Activated T-cell treated with anti-CD3 and anti-CD28 coated beads, Interleukin-2, amount 50 U/mL, for 4 hours (primary cell): ENCODE data around the gene MEIS1. TPM values are rescaled to one million over a fixed set of nuclear protein-coding genes. Genes with fewer than 3 reads are reported as not detected.

Experiments
- ATAC-seq, 2 donors: fragments of 200-7000 bp; cut with Tn5 transposase; one replicate each; pipeline ENCODE4 v1.10.0; 2021
- DNase-seq: peaks from one replicate; pipeline ENCODE4 v3.0.0-alpha.2; 2020
- H3K27me3 Mint-ChIP-seq: one replicate; pipeline ENCODE4 v1.8.0; 2021; ENCODE audit warnings: low read depth, mixed read lengths
- H3K36me3 Mint-ChIP-seq: one replicate; pipeline ENCODE4 v1.8.0; 2022; ENCODE audit warnings: mixed read lengths; ENCODE audit not compliant: insufficient read depth
- H3K4me1 Mint-ChIP-seq: one replicate; pipeline ENCODE4 v1.8.0; 2021; ENCODE audit warnings: low read depth, mixed read lengths
- H3K4me3 Mint-ChIP-seq: one replicate; pipeline ENCODE4 v1.8.0; 2021; ENCODE audit warnings: mild to moderate bottlenecking, moderate library complexity, mixed read lengths
- H3K9me3 Mint-ChIP-seq: one replicate; pipeline ENCODE4 v1.8.0; 2021; ENCODE audit warnings: mixed read lengths
- total RNA-seq, 3 donors: library from RNA; stranded (reverse); gene quantifications; one replicate each; pipeline ENCODE4 v1.2.1, GENCODE V29; 2021

The MEIS1 gene
- total RNA-seq, 3 donors from 2014 or later: 0.46 to 0.53 (median 0.46) TPM

GRCh38 chr2:66436581-66437001 is 1.7 kb downstream of the MEIS1 start:
- ATAC-seq: no peak
- no peaks in the 10 kb centered on the region for H3K36me3 Mint-ChIP-seq
- peaks cover 40% of the 10 kb centered on the region for H3K4me1 Mint-ChIP-seq
- H3K27me3 Mint-ChIP-seq: peaks cover 79% of the 10 kb centered on the region
- no peaks in the 10 kb centered on the region for H3K9me3 Mint-ChIP-seq
- DNase-seq: no peak
- no peak overlapping the region for H3K4me3 Mint-ChIP-seq

- H3K4me1 Mint-ChIP-seq: peaks cover 40% of the 10 kb centered on the region
- no peak overlapping the region for H3K4me3 Mint-ChIP-seq
- H3K27me3 Mint-ChIP-seq: peaks cover 77% of the 10 kb centered on the region
- ATAC-seq: no peak
- no peak for DNase-seq
- no peaks in the 10 kb centered on the region for H3K36me3 Mint-ChIP-seq
- no peaks in the 10 kb centered on the region for H3K9me3 Mint-ChIP-seq
Observed at GRCh38 chr2:66437109-66437690, 2.3 kb downstream of the MEIS1 start.

GRCh38 chr2:66437691-66438497 is 3.0 kb downstream of the MEIS1 start:
- ATAC-seq: no peak
- no peak for DNase-seq
- no peaks in the 10 kb centered on the region for H3K36me3 Mint-ChIP-seq
- H3K9me3 Mint-ChIP-seq: no peaks in the 10 kb centered on the region
- peaks cover 35% of the 10 kb centered on the region for H3K4me1 Mint-ChIP-seq
- H3K27me3 Mint-ChIP-seq: peaks cover 79% of the 10 kb centered on the region
- no peak overlapping the region for H3K4me3 Mint-ChIP-seq

GRCh38 chr2:66438498-66438833 is 3.5 kb downstream of the MEIS1 start:
- Mint-ChIP-seq H3K4me3 (no peak overlapping the region), H3K4me1 (peaks cover 29% of the 10 kb centered on the region), H3K27me3 (peaks cover 78% of the 10 kb centered on the region), H3K36me3 (no peaks in the 10 kb centered on the region), H3K9me3 (no peaks in the 10 kb centered on the region)
- ATAC-seq: no peak
- DNase-seq: no peak

DNA sequence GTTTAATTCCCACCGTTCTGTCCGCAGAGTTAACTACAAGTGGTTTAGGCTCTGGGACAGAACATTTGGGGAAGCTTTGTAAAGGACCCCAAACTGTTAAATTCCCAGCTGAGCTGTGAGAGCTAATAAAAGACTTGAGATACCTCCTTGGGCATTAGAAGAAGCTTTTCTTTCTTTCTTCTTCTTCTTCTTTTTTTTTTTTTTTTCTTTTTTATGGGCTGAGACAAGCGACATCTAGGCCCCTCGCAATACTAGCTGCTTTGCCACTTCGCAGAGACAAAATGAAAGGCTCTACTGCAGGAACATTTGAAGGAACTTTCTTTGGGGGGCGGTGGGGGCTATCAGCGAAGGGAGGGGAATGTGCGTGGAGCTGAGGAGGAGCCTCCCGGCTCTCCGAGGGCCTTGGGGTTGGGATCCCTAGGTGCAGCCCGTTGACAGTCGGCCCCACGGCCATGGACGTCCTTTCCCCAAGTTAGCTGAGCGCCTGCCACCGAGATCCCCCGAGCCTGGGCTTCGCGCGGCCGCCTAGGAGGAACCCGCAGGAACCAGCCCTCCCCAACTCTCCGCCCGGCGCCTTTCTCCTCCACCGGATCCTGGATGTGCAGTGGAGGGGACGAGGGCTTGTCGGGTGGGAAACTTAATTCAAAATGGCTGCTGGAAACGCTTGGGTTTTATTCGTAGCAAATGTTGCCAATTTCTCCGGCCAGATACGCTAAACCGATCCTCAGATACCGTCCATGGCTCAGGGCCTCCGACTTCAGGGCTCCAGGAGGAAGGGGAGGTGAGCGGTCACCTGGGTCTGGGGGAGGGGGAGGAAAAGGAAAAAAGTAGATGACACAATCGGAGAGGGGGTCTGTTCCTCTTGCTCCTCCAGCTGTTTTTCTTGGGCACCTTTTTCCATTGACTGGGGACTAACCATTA is 4.2 kb downstream of the MEIS1 start:
- Mint-ChIP-seq H3K4me3 (peak overlapping the region; percentile 16), H3K36me3 (no peaks in the 10 kb centered on the region), H3K27me3 (peaks cover 78% of the 10 kb centered on the region), H3K9me3 (no peaks in the 10 kb centered on the region), H3K4me1 (peaks cover 25% of the 10 kb centered on the region)
- DNase-seq (no peak), ATAC-seq (no peak)

DNA sequence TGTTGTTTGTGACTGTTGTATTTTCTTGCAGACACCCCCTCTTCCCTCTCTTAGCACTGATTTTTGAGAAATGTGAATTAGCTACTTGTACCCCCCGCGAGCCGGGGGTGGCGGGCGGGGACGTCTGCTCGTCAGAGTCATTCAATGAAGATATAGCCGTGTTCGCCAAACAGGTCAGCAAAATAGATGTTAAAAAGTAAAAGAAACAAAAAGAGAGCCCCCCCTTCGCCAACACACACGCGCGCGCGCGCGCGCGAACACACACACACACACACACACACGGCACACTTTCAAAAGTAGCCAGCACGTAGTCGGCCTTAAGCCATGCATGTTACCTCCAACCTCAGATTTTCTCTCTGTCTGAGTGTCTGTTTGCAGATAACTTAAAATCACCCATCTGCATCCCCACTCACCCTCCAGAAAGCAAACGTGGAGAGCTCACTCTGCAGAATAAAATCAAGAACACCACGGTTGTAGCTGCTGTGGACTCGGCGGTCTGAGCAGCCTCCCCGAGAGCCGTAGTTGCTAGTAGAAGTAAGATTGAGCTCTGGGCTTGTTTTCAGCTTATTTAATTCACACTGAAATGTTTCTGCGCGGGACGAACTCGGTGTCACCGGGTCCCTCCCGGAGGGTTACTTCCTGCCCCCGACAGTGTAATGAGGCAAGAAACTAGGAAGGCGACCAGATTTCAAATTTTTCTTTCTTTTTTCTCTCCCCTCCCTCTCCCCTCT is 5.1 kb downstream of the MEIS1 start:
- Mint-ChIP-seq H3K36me3 (no peaks in the 10 kb centered on the region), H3K4me1 (peaks cover 18% of the 10 kb centered on the region), H3K9me3 (no peaks in the 10 kb centered on the region), H3K4me3 (peak overlapping the region; percentile 4), H3K27me3 (peaks cover 73% of the 10 kb centered on the region)
- ATAC-seq (no peak), DNase-seq (no peak)

DNA sequence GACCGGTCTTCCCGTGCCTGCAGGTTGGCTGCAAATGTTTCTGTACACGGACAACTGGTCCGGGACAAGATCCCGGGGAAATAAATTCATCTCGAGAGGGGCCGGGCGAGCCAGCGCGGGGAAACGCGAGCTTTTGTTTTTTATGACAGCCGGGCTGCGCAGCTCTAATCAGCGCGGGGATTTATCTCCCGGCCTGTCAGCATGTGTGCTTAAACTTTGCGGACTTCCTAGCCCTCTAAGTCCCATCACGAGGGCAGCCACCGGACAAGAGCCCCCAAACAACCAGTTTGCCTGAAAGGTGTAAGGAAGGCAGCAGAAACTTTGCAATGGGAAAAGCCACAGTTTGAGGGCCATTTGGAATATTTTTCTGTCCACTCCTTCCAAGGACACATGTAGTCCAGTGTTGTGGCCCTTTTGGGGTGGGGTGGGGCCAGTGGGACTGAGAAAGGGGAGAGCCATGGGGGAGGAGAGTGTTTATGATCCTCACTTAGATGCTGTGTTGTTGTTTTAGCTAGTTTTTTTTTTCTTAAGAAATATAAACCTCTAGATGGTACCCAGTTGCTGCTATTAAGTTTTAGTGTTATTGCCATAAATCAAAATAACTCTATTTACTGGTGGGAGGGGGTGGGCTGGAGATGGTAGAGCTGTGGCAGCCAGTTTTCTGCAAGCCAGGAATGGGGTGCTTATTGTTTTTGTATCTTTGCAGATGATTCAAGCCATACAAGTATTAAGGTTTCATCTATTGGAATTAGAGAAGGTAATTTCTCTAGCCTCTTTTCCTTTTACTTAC is 6.0 kb downstream of the MEIS1 start:
- no peak for ATAC-seq
- Mint-ChIP-seq H3K9me3 (no peaks in the 10 kb centered on the region), H3K4me1 (peaks cover 10% of the 10 kb centered on the region), H3K36me3 (no peaks in the 10 kb centered on the region), H3K27me3 (peaks cover 65% of the 10 kb centered on the region), H3K4me3 (no peak overlapping the region)
- no peak for DNase-seq

DNA sequence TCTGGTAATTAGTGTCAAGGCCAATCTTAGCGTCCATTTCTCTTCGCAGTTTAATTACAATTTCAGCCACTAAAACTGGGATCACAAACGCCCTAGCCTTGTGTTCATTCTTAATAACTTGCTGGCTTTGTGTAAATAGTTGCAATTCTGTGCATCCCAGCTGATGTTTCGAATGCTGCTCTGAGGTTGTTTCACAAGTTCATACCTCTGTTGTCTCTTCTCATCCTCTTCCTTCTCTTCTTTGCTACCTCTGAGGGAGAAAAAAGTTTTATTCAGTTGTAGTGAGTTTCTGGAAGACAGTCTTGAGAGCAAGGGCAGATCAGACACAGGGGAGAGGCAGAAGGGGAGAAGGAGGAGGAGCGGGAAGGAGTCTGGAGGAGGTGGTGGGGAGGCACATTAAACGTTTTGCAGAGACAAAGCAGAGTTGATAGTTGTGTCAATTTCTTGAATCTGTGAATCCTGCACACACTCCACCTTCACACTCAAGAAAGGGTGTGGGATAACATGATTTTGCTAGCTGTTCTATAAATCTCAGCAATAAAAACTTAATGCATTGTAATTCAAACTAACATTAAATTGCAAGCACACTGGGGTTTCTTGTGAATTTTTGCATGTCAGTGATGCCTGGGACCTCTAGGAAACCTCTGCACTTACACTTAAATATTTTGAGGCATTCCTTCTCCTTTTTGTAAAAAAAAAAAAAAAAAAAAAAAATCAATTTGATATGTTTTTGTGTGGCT is 6.8 kb downstream of the MEIS1 start:
- Mint-ChIP-seq H3K4me3 (no peak overlapping the region), H3K27me3 (peaks cover 63% of the 10 kb centered on the region), H3K4me1 (peaks cover 10% of the 10 kb centered on the region), H3K36me3 (no peaks in the 10 kb centered on the region), H3K9me3 (no peaks in the 10 kb centered on the region)
- DNase-seq (no peak), ATAC-seq (no peak)

DNA sequence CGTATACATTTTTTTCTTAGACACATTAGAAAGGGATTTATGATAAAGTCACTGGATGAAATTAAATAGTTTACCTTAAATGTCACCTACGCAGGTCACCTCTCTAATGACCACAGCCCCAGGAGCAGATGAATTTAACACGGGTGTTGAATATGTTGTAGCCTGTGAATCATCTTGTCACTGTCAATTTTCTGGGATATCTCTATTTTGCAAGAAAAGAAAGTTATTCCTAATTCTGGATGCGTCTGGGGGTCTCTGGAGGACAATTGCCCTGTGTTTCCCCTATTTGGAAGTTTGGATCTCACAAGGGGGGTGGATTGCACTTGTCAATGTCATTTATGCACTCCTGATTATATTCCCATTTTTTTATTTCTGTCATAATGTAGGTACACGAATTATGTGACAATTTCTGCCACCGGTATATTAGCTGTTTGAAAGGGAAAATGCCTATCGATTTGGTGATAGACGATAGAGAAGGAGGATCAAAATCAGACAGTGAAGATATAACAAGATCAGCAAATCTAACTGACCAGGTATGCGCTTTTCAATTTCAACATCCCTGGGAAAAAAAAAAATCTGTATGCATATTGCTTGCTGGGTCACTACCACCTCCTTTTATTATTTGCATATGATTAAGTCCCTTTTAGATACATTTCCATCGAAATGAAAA is 7.7 kb downstream of the MEIS1 start:
- H3K9me3 Mint-ChIP-seq: no peaks in the 10 kb centered on the region
- peaks cover 10% of the 10 kb centered on the region for H3K4me1 Mint-ChIP-seq
- H3K36me3 Mint-ChIP-seq: no peaks in the 10 kb centered on the region
- no peak for ATAC-seq
- H3K27me3 Mint-ChIP-seq: peaks cover 66% of the 10 kb centered on the region
- no peak overlapping the region for H3K4me3 Mint-ChIP-seq
- no peak for DNase-seq

DNA sequence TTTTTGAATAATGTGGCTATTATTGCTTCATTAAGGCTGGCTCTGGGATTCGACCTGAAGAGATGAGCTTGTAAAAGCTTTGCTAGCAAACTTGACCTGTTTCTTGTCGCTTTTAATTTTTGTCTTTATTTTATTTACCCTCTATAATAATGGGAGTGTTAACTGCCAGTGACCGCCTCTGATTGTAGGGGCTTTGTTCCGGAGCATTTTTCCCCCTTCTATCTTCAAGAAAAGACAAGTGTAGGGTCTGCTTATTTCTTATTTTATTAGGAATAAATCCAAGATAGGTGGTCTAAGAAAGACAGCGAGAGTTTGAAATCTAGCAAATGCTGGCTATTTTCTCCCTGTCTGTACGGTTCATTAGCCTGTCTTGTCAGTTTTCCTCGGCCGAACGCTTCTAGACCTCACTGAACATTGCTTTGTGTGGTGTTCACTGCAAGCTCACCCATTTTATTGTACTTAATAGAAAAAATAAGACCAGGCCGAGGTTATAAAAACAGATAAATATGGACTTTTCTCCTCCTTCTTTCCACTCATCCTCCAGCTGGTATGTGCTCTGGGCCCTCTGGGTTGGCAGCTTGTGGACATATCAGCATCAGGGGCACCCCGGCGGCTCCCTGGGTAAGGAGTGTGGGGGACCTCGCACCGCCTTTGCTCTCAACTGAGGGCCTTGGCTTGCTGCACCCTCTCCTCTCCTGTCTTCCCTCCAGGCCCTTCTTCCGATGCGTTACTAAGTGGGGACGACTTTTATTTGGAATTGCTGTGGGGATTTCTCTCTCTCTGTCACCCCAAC is 8.5 kb downstream of the MEIS1 start:
- peaks cover 62% of the 10 kb centered on the region for H3K27me3 Mint-ChIP-seq
- no peak overlapping the region for H3K4me3 Mint-ChIP-seq
- H3K9me3 Mint-ChIP-seq: no peaks in the 10 kb centered on the region
- H3K36me3 Mint-ChIP-seq: no peaks in the 10 kb centered on the region
- no peak for DNase-seq
- H3K4me1 Mint-ChIP-seq: peaks cover 10% of the 10 kb centered on the region
- ATAC-seq: no peak

- H3K36me3 Mint-ChIP-seq: no peaks in the 10 kb centered on the region
- H3K9me3 Mint-ChIP-seq: no peaks in the 10 kb centered on the region
- peaks cover 10% of the 10 kb centered on the region for H3K4me1 Mint-ChIP-seq
- DNase-seq: no peak
- peaks cover 58% of the 10 kb centered on the region for H3K27me3 Mint-ChIP-seq
- ATAC-seq: no peak
- no peak overlapping the region for H3K4me3 Mint-ChIP-seq
Observed at GRCh38 chr2:66443979-66444861, 9.3 kb downstream of the MEIS1 start.
